Stomach (tissue), 9 donors: ENCODE measurements around the gene EIF2B2. TPM values are rescaled to one million over a fixed set of nuclear protein-coding genes. Genes with fewer than 3 reads are reported as not detected.
A peak's percentile ranks its signal among the peaks of the same experiment; 100 is the strongest.

Experiments
- DNase-seq, 2 donors: peaks; one replicate each; pipeline versions ENCODE4 v3.0.0 to v3.0.0-alpha.2; 2013 to 2019
- H3K27ac ChIP-seq, 5 donors: fragments of 200-600 bp in 4 of 5; sonication (generic) in 4 of 5; one replicate each; pipeline ENCODE4 v1.5.1; 2013 to 2019; ENCODE audit warnings: mild to moderate bottlenecking in 1 of 5, moderate library complexity in 1 of 5
- H3K27me3 ChIP-seq, 3 donors: fragments of 200-600 bp; sonication (generic); one replicate each; pipeline ENCODE4 v1.5.1; 2017 to 2019; ENCODE audit warnings: mixed run types in 1 of 3
- H3K36me3 ChIP-seq, 4 donors: fragments of 200-600 bp; sonication (generic); 1 replicate in 3 of 4; 2 replicates in 1 of 4; pipeline ENCODE4 v1.5.1; 2016 to 2019
- H3K4me1 ChIP-seq, 4 donors: fragments of 200-600 bp; sonication (generic); one replicate each; pipeline ENCODE4 v1.5.1; 2016 to 2019
- H3K4me3 ChIP-seq, 4 donors: fragments of 200-600 bp; sonication (generic) in 3 of 4; one replicate each; pipeline ENCODE4 v1.5.1; 2016 to 2019; ENCODE audit warnings: mild to moderate bottlenecking in 1 of 4
- H3K9me3 ChIP-seq, 4 donors: fragments of 200-600 bp; sonication (generic); one replicate each; pipeline ENCODE4 v1.5.1; 2016 to 2019
- EP300 ChIP-seq: sonication (generic); formaldehyde crosslinking; IDR thresholded peaks from one replicate; pipeline ENCODE4 v1.6.1; 2017; ENCODE audit warnings: antibody characterized with exemption
- POLR2A ChIP-seq, 4 donors: fragments of 450-650 bp; IDR thresholded peaks; one replicate each; pipeline ENCODE4 v1.6.1; 2016; ENCODE audit warnings: antibody characterized with exemption in 4 of 4, control low read depth in 2 of 4, mild to moderate bottlenecking in 1 of 4, moderate library complexity in 1 of 4
- POLR2AphosphoS5 ChIP-seq, 3 donors: sonication (generic); formaldehyde crosslinking; IDR thresholded peaks; one replicate each; pipeline ENCODE4 v1.6.1; 2016; ENCODE audit warnings: antibody characterized with exemption in 3 of 3
- WGBS, 5 donors: extraction: QIAGEN DNeasy Blood & Tissue Kit in 3 of 5; methylation state at CpG; one replicate each; pipeline versions ENCODE4 v1.1.5 to v1.1.7; 2013 to 2018; 5-methylcytosine and 5-hydroxymethylcytosine counted together
- intact Hi-C: fragments of 100-400 bp; cut with DNase I; formaldehyde crosslinking; loops from one replicate; pipeline ENCODE4 v1.15.1; 2023; ENCODE audit warnings: low total_unique reads
- polyA plus RNA-seq, 3 donors: library from polyadenylated mRNA; stranded (reverse); fragments of 200-250 nt; gene quantifications; one replicate each; pipeline ENCODE4 v1.2.3, GENCODE V29; 2013
- total RNA-seq, 5 donors: library from RNA; depleted of rRNA; stranded (reverse); fragments of >200 nt; gene quantifications; one replicate each; pipeline versions ENCODE4 v1.1.0 to v1.2.3, GENCODE V29; 2014 to 2016
- TF ChIP-seq, protein P1 (sequence below), 7 experiments: fragments of 450-650 bp in 4 of 7; fragments of 200-600 bp in 3 of 7; sonication (generic) in 3 of 7; IDR thresholded peaks; one replicate each; pipeline ENCODE4 v1.5.1; 2016 to 2019; ENCODE audit warnings: antibody characterized with exemption in 7 of 7, control low read depth in 2 of 7, mild to moderate bottlenecking in 1 of 7
- donor health status: healthy with polysubstance abuse.
- donor health status: Bipolar disorder and iron deficiency.
- donor health status: healthy.

The EIF2B2 gene
- total and polyA plus RNA-seq, 8 donors: 5.8 to 182 (median 27.7) TPM

- WGBS, 5 donors: 73 to 92% (median 90%) methylated on average over 3 of the region's 3 CpGs
- Histone ChIP-seq H3K27me3 (no peaks in the 10 kb centered on the region), H3K4me1 (peaks cover 7 to 40% (median 27%) of the 10 kb centered on the region in 4 donors), H3K9me3 (no peaks in the 10 kb centered on the region), H3K4me3 (no peak overlapping the region), H3K36me3 (peaks cover 0 to 5% (median 0%) of the 10 kb centered on the region in 4 donors), H3K27ac (peak overlapping the region in 3 of 5 donors; percentile 11 to 92 (median 85))
- no peak for TF ChIP-seq EP300
- peak in 1 of 3 donors; percentile 8 for TF ChIP-seq POLR2AphosphoS5 (IDR thresholded peaks at IDR 0.05)
- TF ChIP-seq POLR2A (IDR thresholded peaks at IDR 0.05): no peak
- TF ChIP-seq, protein P1, sequence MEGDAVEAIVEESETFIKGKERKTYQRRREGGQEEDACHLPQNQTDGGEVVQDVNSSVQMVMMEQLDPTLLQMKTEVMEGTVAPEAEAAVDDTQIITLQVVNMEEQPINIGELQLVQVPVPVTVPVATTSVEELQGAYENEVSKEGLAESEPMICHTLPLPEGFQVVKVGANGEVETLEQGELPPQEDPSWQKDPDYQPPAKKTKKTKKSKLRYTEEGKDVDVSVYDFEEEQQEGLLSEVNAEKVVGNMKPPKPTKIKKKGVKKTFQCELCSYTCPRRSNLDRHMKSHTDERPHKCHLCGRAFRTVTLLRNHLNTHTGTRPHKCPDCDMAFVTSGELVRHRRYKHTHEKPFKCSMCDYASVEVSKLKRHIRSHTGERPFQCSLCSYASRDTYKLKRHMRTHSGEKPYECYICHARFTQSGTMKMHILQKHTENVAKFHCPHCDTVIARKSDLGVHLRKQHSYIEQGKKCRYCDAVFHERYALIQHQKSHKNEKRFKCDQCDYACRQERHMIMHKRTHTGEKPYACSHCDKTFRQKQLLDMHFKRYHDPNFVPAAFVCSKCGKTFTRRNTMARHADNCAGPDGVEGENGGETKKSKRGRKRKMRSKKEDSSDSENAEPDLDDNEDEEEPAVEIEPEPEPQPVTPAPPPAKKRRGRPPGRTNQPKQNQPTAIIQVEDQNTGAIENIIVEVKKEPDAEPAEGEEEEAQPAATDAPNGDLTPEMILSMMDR (IDR thresholded peaks at IDR 0.05): no peak
- intact Hi-C loops: no loop called here
- DNase-seq: no peak
Measured at GRCh38 chr14:75049731-75050201, 47.0 kb downstream of the EIF2B2 start.

DNA sequence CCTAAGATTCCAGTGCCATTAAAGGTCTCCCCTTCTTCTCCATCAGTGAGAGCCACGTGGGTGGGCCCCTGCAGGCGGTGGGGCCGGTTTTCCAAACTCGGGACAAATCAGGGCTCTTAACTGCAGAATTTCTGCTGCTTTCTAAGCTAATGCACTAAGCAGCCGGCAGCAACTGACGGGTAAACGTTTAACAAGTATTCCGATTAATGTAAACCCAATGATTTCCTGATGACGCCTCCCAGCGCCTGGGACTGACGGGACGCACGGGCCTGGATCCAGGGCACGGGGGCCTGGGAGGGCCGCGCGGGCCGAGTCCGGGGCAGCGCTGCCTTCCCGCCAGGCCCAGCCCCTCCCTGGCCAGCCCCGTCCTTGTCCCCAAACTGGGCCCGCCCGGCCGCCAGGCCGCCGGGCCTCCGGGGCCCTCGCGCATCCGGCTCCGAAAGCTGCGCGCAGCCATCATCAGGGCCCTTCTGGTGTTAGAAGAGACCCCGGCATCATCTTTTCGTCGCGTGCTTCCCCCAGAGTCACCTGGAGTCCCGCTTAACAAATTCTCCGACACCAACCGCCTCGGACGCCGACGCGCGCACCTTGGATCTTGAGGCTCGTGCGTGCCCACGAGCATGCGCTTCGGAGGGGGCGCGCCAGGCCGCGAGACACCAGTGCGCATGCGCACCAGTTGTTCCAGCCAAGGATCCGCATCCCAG, 48.3 kb downstream of the EIF2B2 start, which contains the start of gene MLH3:
MLH3 (minus strand) TSS at position 616 of the 704 bp plus-strand sequence. CDS start 1,812 bp downstream, outside the sequence.
- intact Hi-C loops: no loop called here
- H3K36me3 ChIP-seq: peaks cover 0 to 5% (median 0%) of the 10 kb centered on the region in 4 donors
- TF ChIP-seq EP300 (no peak), POLR2AphosphoS5 (IDR thresholded peaks at IDR 0.05) (peak; percentile 73 to 93 (median 89)), POLR2A (IDR thresholded peaks at IDR 0.05) (no peak)
- TF ChIP-seq, protein P1 (IDR thresholded peaks at IDR 0.05): no peak
- no peaks in the 10 kb centered on the region for H3K27me3 ChIP-seq
- 0 to 1% (median 0%) methylated on average over 47 to 59 of the region's 59 CpGs for WGBS, 5 donors
- H3K4me3 ChIP-seq: peak within 1 kb of the TSS; percentile 59 to 69 (median 61)
- DNase-seq: peak; percentile 81 to 95
- peak within 1 kb of the TSS; percentile 74 to 94 (median 92) for H3K27ac ChIP-seq
- H3K4me1 ChIP-seq: peaks cover 7 to 29% (median 21%) of the 10 kb centered on the region in 4 donors
- no peaks in the 10 kb centered on the region for H3K9me3 ChIP-seq

DNA sequence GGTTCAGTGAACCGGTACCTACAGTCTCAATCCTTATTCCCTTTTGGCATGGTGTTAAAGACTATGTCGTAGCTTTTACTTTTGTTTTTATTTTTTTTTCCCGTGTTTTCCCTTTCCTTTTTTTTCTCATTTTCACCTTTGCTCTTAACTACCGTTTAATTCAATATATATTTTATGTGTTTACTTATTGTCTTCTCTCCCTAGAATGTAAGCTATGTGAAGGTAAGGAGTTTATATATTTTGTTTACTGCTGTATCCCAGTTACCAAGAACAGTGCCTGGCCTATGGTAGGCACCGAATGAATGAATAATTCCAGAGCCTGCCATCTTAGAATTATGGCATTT, 48.8 kb downstream of the EIF2B2 start:
- peaks cover 0 to 5% (median 0%) of the 10 kb centered on the region in 4 donors for H3K36me3 ChIP-seq
- H3K4me1 ChIP-seq: peaks cover 7 to 29% (median 21%) of the 10 kb centered on the region in 4 donors
- DNase-seq: no peak
- TF ChIP-seq POLR2AphosphoS5 (IDR thresholded peaks at IDR 0.05) (no peak), POLR2A (IDR thresholded peaks at IDR 0.05) (no peak), EP300 (no peak)
- H3K27ac ChIP-seq: peak overlapping the region; percentile 74 to 94 (median 92)
- no peaks in the 10 kb centered on the region for H3K27me3 ChIP-seq
- H3K4me3 ChIP-seq: peak overlapping the region; percentile 59 to 69 (median 61)
- H3K9me3 ChIP-seq: no peaks in the 10 kb centered on the region
- 20 to 27% (median 21%) methylated on average over 5 of the region's 5 CpGs for WGBS, 5 donors
- intact Hi-C loops: no loop called here

DNA sequence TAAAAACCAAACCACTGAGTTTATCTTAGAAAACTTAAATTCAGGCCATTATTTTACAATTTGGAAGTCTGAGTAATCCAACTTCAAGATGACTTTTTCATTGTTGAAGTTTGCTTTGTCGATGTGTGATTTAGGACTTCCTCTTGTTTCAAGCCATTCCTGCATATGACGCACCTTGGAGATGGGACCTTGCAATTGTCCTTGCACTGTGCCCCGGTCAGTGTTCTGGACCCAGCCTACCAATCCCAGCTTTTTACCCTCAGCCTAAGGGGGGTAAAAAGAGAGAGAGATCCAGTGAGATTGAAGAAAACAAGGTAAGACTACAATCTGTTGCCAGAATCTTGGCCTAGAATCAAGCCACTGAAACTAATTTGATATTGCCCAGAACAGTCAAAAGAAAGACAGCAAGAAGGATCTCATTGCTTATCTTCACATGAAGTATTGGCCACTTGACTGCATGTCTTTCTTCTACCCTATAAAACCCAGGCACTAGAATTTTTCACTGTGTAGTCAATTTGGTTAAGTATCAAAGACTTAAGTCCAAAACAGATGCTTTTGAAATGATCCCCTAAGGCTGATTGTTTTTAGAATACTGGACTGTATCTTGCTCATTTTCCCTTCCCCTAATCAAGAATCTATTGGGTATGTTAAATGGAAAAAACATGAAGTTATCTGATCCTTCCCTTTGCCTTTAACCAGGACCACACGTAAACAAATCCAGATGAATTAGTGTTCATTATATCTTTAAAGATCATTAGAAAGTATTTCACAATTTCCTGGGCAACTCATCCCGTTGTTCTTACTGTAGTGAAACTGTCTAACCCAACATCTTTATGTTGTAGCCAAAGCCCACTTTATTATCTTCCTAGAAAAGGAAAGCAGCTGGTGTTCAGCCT, 50.9 kb downstream of the EIF2B2 start:
- no peak for DNase-seq
- Histone ChIP-seq H3K27me3 (no peaks in the 10 kb centered on the region), H3K4me1 (peaks cover 7 to 27% (median 20%) of the 10 kb centered on the region in 4 donors), H3K36me3 (no peaks in the 10 kb centered on the region), H3K9me3 (no peaks in the 10 kb centered on the region), H3K27ac (no peak overlapping the region), H3K4me3 (no peak overlapping the region)
- intact Hi-C loops: no loop called here
- 64 to 70% (median 66%) methylated on average over 5 of the region's 5 CpGs for WGBS, 5 donors
- TF ChIP-seq POLR2AphosphoS5 (IDR thresholded peaks at IDR 0.05) (no peak), POLR2A (IDR thresholded peaks at IDR 0.05) (no peak), EP300 (no peak)

DNA sequence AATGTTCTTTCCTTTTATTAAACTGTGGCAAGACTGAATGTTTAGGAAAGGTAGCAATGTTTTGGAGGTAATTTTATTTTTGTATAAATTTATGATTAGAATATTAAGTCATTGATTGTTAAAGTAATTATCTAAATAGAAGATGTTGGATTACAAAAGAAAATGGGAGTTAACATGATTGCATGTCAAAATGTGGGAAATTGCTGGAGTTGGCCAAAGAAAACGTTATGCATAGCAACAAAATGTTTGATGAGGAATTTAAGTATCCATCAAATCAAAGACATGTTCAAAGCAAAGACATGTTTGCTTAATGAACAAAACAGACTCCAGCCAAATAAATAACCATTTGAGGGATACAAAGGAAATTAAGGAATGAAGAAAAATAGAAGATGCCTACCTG, 51.7 kb downstream of the EIF2B2 start:
- H3K4me3 ChIP-seq: no peak overlapping the region
- no peaks in the 10 kb centered on the region for H3K36me3 ChIP-seq
- H3K9me3 ChIP-seq: no peaks in the 10 kb centered on the region
- DNase-seq: no peak
- H3K27ac ChIP-seq: no peak overlapping the region
- intact Hi-C loops: no loop called here
- H3K4me1 ChIP-seq: peaks cover 7 to 20% (median 13%) of the 10 kb centered on the region in 4 donors
- no peaks in the 10 kb centered on the region for H3K27me3 ChIP-seq
- TF ChIP-seq POLR2A (IDR thresholded peaks at IDR 0.05): no peak
- TF ChIP-seq POLR2AphosphoS5 (IDR thresholded peaks at IDR 0.05): no peak
- TF ChIP-seq, protein P1 (IDR thresholded peaks at IDR 0.05): no peak
- no peak for TF ChIP-seq EP300
- 62 to 78% (median 68%) methylated on average over 1 of the region's 1 CpG for WGBS, 5 donors
